ENCODE data around the gene PXN.

Gene PXN

GRCh38 chr12:120265473-120266179 is at the start of gene PXN:
Gene PXN, minus strand, starts transcription at chr12:120265730. Its CDS starts 101 bp downstream, at chr12:120265629.
- DNase-seq (ENCODE audit: low spot score): peak; percentile 58

DNA sequence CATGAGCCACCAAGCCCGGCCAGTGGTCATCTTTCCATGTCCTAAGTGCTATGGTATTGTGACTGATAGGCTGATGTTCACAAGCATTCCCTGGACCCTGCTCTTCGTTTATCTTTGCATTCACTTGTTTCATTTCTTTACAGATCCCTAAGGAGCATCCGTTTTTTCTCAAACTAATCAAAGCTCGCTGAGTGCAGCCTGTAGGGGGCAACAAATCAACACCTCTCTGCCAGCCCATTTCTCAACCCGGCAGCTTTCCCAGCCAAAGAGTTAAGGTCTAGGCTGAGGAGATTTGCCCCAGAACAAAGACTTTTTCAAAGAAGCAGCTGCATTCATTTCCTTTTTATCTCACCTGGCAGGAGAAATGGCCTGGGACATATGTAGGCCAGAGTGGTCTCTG is 48.7 kb upstream of the PXN start:
- no peak for DNase-seq (ENCODE audit: low spot score)

DNA sequence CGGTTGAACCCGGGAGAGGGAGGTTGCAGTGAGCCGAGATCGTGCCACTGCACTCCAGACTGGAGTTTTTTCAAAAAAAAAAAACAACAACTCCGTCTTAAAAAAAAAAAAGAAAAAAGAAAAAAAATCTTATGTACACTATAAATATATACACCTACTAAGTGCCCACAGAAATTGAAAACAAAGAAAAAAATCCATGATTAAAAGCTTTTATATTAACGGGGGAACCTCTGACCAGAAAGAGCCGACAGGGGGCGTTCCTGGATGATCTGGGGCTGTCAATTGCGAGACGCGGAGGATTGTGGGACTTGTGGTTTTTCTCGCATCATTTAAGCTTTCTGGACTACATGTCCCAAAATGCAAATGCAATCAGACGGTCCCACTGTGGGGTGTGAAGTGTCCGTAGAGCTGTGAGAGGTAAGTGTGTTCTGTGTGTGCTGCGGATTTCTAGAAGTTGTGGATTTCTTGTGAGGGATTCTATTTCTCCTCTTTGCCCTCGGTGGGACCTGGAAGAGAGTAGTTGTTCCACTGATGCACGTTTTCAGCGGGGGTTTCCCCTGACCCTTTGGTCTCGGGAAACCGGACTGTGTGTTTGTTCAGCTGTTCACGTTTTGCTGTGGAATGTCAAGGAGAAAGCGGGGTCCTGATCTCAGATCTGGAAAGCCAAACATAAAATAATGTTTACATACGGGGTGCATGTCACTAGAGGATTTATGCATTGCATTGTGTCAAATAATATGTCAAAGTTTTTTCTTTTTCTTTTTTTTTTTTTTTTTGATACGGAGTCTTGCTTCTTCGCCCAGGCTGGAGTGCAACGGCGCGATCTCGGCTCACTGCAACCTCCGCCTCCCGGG is 36.7 kb upstream of the PXN start, which contains the start of gene SIRT4:
TSS of gene SIRT4 (plus strand) at position 360 of the 854 bp plus-strand sequence. CDS start 1,241 bp downstream, outside the sequence.
- DNase-seq (ENCODE audit: low spot score): peak; percentile 99

GRCh38 chr12:120292661-120293531 is 27.4 kb upstream of the PXN start, which contains the start of gene RNU4-1:
Gene RNU4-1, minus strand, starts transcription at chr12:120293237.
- DNase-seq (ENCODE audit: low spot score): peak; percentile 93

- no peak for DNase-seq (ENCODE audit: low spot score)
Observed at GRCh38 chr12:120292411-120292660, 26.8 kb upstream of the PXN start.

DNA sequence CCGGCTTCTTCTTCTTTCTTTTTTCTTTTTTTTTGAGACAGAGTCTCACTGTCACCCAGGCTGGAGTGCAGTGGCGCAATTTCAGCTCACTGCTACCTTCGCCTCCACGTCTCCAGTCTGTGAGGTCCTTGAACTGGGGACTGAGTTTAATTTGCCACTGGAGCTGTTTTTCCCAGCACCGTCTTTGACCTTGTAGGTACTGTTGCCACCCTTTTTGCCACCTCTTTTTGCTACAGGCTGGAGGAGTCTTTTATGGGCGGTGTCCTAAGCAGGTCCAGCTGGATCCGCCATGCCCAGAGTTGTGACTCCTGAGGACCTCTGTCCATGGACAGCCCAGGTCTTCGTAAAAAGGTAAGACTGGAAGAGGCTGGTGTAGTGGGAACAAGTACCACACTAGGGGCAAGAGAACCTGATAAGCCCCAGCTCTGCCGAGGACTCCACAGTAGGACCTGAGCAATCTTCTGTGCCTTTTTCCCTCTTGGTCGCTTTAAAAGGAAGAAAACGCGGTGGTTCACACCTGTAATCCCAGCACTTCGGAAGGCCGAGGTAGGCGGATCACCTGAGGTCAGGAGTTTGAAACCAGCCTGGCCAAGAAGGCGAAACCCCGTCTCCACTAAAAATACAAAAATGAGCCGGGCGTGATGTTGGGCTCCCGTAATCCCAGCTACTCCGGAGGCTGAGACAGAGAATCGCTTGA is 25.2 kb upstream of the PXN start:
- DNase-seq (ENCODE audit: low spot score): no peak

GRCh38 chr12:120287491-120287890 is 22.0 kb upstream of the PXN start:
- no peak for DNase-seq (ENCODE audit: low spot score)

DNA sequence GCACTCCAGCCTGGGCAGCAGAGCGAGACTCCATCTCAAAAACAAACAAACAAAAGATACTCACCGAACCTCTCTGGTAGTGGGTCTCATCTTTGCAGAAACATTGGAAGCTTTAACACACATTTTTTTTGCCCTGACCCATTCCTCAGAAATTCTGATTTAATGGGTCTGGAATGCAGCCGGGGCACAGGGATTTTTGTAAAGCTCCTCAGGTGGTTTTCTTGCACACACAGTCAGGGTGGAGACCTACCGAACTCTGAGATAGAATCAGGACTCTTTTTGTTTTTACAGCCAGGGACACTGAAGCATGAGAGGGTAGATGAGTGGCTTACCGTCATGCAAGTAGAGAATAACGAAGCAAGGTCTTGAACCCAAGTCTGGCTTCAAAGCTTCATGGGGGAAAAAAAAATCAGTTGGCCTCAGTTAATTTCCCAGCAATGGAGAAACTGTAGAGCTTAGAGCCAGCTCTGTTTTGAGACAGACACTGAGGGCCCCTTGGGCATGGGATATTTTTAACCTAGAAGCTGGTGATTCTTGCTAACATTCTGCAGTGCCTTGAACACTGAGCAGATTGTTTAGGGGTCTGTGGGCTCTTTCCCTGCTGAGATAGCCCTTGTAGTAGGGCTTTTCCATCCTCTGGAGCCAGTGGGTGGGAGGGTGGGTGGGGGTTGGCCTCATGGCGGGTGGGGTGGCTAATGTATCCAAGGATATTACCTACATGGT is 21.4 kb upstream of the PXN start:
- no peak for DNase-seq (ENCODE audit: low spot score)

DNA sequence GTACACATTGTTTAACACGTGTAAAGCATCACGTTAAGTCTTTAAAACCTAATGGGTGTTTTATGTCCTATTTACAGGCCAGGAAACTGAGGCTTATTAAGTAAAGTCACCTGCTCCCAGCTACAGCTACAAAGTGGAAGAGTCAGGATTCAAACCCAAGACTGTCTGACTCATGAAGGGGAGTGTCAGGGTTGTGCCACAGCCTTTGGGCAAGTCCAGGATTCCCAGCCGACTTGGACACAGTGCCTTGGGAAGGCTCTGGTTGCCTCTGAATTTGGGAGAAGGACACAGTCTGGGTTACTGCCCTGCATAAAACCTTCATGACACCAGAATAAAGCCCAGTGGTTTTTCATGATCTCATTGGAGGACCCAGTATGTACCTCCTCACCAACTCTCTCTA is 18.9 kb upstream of the PXN start:
- no peak for DNase-seq (ENCODE audit: low spot score)

DNA sequence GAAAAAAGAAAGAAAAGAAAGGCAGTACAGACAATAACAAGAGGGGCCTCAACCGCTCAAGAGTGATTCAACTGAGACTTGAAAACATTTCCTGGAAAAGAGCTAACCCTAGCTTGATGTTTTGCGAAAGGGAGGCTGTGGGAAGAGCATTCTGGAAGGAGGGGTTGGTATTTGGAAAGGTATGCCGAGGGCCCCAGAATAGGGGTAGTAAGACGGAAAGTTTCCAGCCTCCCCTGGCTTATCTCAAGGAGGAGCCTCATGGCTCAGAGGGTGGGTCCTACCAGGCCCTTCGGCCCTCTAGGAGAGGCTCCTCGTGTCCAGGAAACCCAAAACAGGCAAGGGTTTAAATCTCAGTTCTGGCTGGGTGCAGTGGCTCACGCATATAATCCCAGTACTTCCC is 17.8 kb upstream of the PXN start:
- DNase-seq (ENCODE audit: low spot score): no peak

DNA sequence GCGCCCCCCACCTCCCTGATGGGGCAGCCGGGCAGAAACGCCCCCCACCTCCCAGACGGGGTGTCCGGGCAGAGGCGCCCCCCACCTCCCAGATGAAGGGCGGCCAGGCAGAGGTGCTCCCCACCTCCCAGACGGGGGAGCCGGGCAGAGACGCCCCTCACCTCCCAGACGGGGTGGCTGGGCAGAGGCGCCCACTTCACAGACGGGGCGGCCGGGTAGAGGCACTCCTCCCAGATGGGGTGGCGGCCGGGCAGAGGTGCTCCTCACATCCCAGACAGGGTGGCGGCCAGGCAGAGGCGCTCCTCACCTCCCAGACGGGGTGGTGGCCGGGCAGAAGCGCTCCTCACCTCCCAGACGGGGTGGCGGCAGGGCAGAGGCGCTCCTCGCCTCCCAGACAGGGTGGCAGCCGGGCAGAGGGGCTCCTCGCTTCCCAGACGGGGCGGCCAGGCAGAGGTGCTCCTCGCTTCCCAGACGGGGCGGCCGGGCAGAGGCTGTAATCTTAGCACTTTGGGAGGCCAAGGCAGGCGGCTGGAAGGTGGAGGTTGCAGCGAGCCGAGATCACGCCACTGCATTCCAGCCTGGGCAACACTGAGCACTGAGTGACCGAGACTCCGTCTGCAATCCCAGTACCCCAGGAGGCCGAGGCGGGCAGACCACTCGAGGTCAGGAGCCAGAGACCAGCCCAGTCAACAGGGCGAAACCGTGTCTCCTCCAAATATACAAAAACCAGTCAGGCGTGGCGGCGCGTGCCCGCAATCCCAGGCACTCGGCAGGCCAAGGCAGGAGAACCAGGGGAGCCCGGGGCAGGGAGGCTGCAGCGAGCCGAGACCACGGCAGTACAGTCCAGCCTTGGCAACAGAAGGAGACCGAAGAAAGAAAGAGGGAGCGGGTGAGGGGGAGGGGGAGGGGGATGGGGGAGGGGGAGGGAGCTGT is 12.9 kb upstream of the PXN start:
- no peak for DNase-seq (ENCODE audit: low spot score)

GRCh38 chr12:120276734-120277133 is 11.2 kb upstream of the PXN start:
- DNase-seq (ENCODE audit: low spot score): no peak

DNA sequence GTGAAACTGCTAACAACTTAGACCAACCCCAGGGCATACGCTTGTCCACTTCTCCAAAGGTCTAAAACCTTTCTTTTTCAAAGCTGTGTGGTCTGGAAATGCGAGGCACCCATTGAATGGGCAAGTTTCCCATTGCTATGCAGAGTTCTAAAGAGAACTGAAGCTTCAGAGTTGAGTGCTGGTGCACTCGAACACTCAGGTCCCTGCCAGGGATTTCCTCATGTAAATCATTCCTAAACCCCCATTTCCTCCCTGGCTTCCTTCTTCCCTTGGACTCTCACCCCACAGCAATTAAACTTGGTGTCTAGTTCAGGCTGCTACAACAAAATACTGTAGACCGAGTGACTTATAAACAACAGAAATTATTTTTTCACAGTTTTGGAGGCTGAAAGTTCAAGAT is 2.2 kb upstream of the PXN start:
- no peak for DNase-seq (ENCODE audit: low spot score)

- DNase-seq (ENCODE audit: low spot score): no peak
Observed at GRCh38 chr12:120266180-120266870, 795 bp upstream of the PXN start.

GRCh38 chr12:120264904-120265472 is 542 bp downstream of the PXN start:
- DNase-seq (ENCODE audit: low spot score): no peak

GRCh38 chr12:120264086-120264903 is 1.2 kb downstream of the PXN start:
- no peak for DNase-seq (ENCODE audit: low spot score)

DNA sequence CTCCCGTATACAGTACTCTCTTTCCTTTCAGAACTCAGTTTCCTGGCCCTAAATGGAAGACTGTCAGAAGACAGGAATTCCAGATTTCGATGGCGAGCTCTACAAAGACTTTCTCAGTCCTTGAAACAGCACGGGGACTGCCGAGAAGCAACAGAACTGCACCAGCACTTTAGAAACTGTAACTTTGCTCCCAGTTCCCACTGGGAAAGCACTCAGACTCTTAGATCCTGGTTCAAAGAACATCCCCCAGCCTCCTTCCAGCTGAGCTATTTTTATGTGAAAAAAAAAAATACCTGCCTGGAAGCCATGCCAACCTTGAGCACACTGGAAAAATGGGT is 1.8 kb downstream of the PXN start:
- DNase-seq (ENCODE audit: low spot score): no peak

Data from pons (tissue), 1 donor.